Measurements from ENCODE around the gene ARHGAP29.

ARHGAP29 gene

DNA sequence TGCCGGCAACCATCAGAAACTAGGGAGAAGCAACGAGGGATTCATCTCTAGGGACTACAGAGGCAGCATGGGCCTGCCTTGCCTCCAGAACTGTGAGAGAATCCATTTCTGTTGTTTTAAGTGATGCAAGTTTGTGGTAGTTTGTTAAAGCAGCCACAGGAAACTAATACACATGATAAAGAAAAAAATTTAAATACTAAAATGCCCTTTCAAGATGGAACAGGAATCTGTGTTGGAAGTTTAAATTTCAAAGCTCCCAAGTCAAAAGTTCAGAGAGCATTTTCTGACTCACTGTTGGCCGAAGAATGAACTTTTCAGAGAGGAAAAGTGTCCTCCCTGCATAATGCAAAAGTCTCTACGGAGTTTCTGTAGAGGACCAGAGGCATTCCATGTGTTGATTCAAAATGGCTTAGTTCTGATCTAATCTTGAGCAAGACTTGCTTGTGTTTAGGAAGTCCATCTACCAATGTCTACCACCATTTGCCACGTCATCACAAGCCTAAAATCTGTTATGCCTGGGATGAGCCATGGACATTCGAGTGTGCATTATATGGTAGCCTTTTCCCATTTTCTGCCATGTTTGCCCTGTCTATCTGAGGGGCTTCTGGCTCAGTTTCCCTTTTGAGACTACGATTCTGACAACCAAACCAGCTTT, 22.4 kb upstream of the ARHGAP29 start:
- no peak for DNase-seq

DNA sequence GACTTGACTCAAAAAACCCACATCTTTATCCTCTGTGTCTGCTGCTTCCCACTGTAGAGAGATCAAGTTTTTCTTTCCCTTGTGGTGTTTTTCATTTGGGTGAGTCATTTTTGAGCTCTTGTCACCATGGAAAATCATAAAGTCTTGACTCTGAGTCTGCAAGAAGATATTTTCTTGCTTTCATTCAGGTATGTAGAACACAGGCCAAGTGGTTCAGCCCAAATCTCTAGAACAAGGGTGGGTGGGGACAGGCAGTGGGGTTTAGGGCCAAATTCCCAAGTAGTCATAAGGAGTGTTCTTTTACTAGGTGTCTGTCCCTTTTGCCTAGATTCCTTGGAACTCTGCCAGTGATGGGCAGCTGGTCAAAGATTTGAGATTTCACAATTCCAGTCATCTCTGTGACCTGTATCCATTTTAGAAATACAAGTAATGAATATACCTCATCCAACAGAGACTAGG, 21.5 kb upstream of the ARHGAP29 start:
- peak; percentile 89 for DNase-seq

DNA sequence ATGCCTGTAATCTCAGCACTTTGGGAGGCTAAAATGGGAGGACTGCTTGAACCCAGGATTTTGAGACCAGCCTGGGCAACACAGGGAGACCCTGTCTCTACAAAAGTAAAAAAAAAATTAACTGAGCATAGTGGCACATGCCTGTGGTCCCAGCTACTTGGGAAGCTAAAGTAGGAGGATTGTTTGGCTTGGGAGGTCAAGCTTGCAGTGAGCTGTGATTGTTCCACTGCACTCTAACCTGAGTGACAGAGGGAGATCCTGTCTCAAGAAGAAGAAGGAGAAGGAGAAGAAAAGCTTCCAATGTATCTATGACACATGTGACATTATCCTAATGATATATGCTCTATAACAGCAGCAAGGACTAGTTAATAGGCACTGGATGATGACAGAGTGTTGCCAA, 20.1 kb upstream of the ARHGAP29 start:
- DNase-seq, result no peak

DNA sequence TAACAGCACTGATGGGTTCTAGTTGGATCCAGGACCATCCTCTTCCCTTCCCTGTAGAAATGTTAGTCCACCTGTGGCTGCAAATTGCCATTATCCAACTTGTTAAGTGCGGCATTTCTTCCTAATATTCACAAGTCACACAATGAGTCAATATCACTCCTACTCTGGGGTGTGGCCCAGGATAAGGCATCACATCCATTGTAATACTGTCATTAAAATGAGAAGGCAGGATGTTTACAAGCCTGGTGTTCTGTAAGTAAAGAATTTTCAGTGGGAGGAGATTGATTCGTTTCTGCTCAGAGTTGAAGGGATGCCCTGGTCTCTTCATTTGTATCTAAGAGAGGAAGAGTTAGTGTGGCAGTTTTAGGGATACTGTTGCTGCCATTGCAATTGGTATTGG, 18.1 kb upstream of the ARHGAP29 start:
- DNase-seq, result no peak

DNA sequence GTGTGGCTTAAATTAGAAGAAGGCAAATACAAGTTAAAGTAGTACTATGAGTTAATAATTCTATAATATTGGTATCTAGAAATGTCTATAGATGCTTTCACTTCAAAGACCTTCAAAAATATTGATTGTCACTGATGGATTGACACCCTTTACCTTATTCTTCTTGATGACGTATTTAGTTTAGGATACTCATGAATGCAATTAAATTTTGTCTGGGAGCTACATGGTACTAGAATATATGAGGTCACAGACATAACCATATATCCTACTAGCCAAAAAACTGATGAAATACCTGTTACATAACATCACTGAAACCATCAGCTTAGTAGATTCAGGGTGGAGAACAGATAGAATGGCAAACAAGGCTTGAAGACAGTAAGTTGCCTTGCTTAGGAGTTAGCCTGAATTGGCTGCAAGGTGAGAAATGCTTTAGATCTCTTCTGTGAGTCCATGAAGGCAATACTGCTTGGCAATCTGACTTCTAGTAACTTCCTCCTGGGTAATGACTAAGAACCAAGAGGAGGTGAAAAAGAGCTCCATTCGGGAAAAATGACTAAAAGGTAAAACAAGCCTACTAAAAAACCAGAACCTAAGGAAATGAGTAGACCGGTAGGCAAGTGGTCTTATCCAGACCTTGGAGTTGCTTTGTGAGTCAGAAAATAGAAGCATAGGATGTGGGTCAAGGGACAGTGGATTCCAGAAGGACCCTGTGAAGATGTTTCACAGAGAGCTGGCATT, 16.9 kb upstream of the ARHGAP29 start:
- no peak for DNase-seq

DNA sequence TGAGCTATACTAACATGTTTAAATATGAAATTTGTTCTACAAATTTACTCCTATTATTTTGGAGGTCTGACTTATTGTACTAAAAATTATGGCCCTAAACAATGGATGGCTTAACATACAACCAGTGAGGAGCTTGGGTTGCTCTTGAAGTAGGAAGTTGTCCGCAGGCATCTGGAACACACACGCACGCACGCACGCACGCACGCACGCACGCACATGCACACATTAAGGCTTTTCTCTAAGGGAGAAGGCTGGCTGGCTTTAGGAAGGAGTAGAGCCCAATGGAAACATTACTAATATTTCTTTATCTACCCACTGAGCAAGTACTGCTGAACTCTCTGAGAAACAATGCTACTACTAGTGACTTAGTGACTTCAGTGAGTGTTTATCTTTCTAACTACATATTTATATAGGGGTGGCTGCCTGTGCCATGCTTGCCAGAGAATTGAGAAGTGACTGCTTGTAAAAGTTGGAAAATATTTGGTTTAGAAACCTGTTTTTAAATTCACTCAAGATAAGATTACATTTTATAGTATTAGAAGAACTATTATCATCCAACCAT, 16.2 kb upstream of the ARHGAP29 start:
- no peak for DNase-seq

DNA sequence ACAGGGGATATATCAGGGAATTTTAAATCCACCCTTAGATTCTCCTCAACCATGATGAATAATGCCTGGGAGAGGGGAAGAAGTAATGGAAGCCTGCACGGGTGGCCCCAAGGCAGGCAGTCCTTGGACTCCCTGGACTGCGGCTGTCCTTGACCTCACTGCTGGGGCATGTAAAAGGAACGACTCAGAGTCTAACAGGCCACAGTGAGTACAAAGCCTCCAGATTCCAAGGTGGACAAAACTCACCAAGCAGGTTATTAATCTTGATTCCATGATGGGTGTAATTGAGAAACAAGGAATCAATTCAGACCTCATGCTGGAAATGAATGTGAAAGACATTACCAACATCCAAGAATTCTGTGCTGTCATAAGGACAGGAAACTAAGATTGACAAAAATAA, 13.0 kb upstream of the ARHGAP29 start:
- no peak for DNase-seq

DNA sequence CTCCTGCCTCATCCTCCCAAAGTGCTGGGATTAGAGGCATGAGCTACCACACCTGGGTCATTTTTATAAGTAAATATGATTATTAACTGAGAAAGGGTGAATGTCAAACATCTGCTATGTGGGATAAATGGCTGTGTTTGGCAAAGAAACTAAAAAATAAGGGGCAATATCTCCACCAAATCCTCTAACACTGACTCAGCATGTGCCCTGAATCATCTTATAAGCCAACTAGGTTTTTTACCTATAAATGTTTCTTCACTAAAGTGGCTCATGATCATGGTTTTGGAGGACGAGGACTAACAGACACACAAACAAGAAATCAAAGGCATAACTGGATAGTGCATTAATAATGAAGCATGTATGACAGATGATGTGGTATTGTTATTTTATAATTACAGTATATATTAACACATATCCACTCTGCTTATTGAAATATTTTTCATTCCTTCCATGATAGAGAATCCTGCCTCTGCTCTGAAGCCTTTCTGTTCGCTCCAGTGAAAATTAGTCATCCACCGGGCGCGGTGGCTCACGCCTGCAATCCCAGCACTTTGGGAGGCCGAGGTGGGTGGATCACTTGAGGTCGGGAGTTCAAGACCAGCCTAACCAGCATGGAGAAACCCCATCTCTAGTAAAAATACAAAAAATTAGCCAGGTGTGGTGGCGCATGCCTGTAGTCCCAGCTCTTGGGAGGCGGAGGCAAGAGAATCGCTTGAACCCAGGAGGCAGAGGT, 11.7 kb upstream of the ARHGAP29 start:
- no peak for DNase-seq

DNA sequence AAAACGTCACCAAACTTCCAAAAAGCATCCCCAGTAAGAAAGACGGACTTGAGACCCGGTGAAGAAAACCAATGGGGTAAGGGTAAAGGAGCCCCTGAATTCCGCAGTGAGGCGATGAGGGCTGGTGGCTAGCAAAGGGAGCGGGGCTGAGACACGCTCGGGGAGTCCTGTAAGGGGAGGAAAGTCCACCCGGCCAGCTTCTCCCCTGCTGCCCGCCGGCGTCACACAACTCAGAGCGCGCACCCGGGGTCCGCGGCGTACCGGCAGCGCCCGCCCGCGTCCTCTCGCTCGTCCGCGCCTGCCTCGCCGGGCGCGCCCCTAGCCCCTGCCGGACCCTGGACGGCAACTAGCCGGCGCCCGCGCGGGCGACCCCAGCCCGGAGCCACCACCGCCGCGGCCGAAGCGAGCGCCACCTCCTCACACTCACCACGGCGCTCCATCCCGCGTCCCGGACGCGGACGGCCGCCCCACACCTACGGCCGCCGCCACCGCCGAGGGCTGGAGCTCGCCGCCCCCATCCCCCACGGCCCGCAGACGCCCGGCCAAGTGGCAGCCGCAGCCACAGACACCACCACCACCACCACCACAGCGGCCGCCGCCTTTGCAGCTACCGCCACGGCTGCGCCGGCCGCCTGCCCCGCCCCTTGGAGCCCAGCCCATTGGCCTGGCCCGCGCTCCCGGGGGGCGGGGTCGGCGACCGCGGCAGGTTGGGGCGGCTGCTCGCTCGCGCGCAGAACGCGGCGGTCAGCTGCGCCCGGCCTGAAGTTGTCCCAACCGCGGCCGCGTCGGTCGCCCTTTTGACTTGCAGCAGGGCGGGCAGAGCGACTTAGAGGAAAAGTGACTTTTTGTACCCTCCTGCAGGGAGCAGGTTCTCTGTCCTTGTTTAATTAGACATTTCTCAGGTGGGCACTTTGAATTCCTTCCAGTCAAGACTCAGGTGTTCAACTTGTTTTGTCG, 10.0 kb upstream of the ARHGAP29 start:
- DNase-seq, result peak; percentile 40

DNA sequence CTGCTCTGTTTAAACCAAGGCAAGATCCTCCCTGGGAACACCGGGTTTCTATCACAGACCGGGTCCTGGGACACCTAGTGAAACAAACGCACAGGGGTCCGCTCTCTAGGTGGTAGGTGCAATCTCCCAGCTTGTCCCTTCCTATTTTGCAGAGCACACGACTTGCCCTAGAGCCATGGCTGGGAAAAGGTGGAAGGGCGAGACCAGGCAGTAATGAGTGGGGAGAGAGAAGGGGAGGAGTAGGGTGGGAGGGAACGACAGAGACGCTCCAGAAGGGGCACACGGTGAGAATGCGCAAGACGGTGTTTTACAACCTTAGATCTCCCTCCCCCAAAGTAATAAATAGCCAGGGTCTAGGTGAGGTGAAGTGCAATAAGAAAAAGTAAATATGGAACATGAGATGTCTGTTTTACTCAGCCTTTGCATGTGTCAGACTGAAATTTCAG, 9.3 kb upstream of the ARHGAP29 start:
- no peak for DNase-seq

DNA sequence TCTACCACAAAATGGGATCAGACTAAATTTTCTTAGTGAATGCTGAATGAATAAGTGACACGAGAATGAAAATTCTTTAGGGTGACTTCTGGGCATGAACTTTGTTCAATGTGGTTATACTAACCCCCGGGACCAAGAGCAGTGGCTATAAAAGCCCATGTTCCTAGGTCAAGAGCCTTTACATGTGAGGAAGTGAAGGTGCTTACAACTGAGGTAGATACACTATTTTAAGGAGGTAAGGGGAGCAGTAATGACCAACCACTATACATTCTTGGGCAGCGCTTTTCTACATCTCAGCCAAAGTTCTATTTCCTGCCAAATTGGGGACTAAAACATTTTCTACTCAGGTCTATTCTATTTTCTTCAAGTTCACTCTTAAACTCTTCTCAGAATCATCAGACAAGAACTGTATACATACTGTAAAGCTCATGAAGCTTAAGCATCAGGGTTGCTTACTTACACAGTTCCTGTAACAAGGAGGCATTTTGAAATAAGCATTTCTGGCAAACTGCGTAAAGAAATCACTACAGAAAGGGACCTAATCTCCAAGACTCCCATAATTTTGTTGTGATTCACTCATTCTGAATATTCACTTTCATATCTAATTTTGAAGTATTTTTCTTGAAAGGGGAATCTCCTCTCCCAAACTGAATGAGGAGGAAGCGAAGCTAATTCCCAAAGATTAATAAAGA, 8.5 kb upstream of the ARHGAP29 start:
- no peak for DNase-seq

DNA sequence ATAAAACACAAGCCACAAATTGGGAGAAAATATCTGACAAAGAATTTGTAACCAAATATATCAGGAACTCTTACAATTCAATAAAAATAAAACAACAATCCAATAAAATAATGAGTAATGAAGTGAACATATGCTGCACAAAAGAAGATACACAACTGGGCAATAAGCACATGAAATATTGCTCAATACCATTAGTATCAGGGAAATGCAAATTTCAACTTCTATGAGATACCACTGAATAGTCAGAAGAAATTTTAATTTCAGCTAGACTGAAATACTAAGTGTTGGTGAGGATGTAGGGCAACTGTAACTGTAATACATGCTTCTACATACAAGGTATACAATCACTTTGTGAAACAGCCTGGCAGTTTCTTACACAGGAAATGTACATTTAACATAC, 7.4 kb upstream of the ARHGAP29 start:
- no peak for DNase-seq

DNA sequence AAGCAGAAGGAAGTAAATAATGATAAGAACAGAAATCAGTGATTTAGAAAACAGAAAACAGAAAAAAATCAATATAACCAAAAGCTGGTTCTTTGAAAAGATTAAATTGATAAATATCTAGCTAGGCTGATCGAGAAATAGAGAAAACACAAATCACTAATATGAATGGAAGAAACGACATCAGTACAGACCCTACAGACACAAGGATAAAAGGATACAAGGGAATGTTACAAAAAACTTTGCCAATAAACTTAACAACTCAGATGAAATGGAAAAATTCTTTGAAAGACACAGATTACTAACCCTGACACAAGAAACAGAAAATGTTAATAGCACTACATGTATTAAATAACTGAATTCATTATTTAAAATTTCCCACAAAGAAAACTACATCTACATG, 6.3 kb upstream of the ARHGAP29 start:
- no peak for DNase-seq

DNA sequence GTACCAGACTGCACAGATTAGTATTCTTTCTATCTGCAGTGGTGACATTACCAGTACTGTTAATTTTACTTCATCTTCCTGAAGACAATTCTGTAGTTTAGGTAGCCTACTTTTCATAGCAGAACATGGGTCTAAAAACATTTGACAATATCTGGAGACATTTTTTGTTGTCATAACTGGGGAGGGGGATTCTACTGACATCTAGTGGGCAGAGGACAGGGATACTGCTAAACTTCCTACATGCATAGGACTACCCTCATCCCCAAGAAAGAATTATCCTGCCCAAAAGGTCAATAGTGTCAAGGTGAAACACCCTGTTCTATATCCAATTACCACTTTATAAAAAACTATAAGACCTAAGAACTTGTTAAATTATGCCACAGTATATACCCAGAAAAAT, 3.4 kb upstream of the ARHGAP29 start:
- DNase-seq, result no peak

DNA sequence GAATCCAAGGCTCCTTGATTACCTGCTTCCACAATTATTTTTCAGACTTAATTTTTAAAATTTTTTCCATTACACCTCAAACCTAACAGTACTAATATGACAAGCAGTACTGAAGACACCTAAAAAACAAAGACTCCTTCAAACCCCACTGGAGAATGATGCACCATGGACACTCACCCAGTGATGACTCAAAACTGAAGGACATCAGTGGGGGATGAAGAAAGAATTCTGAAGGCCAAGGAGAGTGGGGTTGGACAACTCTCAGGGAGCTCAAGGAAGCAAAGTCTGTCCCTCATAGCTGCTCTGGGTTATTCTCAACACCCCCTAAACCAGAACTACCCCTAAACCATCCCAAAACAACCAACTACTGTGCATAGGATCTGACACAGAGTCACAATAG, 2.4 kb upstream of the ARHGAP29 start:
- DNase-seq, result no peak

DNA sequence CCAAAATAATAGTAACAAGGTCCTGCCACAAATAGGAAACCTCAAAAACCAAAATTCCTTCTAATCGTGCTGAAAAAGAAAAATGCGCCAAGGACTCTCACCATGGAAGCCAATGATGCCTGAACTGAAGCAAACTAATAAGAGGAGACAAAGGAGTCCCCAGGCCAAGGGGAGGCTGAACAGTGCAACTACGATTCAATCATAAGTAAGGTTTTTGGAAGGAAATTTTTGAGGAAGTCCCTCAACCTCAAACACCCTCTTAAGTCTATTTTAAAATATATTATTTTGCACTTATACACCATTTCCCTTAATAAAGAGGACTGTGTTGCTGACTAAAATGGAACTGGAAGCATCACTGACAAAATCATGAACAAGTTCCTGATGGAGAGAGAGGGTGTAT, 1.7 kb upstream of the ARHGAP29 start:
- no peak for DNase-seq

DNA sequence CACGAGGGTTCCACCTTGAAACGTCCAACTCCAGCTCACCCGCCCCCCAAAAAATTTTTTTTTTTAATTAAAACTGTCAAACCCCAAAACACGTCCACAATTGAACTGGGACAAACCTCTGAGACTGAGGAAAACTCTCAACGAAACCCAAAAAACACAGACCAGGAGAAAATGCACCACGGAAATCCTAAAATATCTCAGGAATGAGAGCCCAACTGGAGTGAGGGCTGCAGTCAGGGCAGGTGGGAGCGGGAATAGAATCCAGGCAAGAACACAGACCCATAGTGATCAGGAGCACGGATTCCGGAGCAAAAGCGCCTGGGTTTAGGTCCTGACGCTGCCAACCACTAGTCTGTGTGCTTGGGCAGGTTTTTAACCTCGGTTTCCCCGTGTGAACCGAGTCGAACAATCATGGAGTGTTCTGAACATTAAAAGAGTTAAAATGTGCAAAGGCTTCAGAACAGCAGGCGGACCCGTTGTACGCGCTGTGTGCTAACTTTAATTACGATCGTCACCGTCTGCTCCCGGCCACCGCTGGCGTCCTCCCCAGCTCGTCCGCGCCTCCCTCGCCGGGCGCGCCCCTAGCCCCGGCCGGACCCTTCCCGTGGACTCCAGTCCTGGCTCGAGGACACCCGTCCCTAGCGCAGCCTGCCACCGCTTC, 624 bp downstream of the ARHGAP29 start:
- peak; percentile 30 for DNase-seq

DNA sequence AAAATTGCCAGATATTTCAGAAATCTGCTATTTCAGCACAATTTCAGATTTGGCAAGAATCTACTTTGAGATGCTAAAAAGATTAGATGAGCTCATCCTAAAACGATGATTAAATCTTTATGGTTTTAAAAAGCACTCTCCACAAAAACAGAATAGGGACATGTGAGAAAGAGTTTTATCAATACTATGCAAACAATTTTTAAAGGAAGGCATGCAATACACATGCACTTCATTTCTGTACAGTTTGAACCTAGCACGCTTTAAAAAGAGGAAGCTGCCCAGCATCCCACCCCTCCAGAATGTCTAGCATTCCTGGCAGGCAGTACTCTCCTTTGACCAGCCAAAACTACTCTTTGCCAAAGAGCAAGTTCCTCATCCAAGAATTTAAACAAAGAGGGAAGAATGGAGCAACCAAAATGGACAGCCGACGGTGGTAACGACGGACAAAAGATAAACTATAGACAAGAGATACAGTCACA, 1.3 kb downstream of the ARHGAP29 start:
- DNase-seq, result peak; percentile 57

DNA sequence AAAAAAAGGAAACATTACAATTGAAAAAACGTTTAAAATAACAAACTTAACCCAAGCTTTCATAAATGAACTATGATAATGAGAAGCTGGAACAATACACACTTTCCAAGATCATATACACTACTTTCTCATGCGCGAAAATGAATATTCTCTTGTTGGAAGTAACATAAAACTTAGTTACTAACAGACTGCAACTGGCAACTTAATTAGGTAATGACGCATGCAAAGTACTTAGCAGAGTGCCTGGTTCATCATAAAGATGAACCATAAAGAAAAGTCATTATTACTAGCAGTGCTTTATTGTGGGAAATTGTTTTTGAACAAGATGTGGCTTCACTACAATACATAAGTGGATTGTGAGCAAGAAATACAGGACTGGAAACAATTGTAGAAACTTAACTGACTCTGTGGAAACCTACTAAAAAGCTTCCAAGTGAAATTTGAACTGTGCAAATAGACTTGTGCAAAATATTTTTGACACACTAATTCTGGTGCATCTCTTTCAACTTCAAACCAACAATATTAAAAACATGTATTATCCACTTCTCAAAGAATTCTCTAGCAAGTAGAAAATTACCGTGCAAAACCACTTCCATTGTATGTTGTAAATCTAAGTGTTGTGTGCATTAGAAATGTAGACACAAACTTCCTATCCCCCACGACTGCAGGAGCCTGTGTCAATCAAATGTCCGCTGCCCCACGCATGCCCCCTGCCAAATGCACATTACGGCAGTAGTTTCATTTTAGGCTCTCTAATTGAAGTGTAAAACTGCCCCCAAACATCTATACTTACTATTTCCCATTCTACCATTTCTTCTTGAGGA, 2.0 kb downstream of the ARHGAP29 start:
- DNase-seq, result no peak

DNA sequence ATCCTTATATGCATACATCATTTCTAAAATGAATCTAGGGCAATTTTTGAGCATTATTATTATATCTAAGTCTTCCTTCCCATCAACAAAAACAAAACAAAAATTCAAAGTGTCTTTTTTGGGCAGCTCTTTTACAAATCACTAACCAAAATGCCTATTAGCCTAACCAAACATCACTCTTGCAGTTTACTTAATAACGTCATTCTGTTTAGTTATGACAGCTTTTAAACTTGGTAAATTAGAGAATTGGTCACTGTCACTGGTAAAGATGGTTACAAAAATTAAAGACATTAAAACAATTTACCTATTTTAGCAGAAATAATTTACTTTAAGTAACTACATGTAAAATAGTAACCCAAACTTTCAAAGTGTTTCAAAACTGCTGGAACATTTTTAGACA, 2.8 kb downstream of the ARHGAP29 start:
- DNase-seq, result no peak
